Neuron (in vitro differentiated cells): ENCODE data around the gene TMPO.
A peak's percentile ranks its signal among the peaks of the same experiment; 100 is the strongest.
"Not testable (repeated sequence)": the region's sequence is repeated elsewhere in the genome, so short reads cannot be mapped to it uniquely, and the experiment has no call there.

Experiments
- H2AFZ ChIP-seq: one replicate; pipeline ENCODE4 v1.6.1; 2013; ENCODE audit warnings: low read depth, mild to moderate bottlenecking, inconsistent platforms, low read length, moderate library complexity
- H3K27me3 ChIP-seq: one replicate; pipeline ENCODE4 v1.6.1; 2013; ENCODE audit warnings: low read length; ENCODE audit not compliant: insufficient read depth
- H3K36me3 ChIP-seq: one replicate; pipeline ENCODE4 v1.6.1; 2013; ENCODE audit warnings: low read length; ENCODE audit not compliant: insufficient read depth
- H3K4me1 ChIP-seq: one replicate; pipeline ENCODE4 v1.6.1; 2013; ENCODE audit warnings: low read length; ENCODE audit not compliant: insufficient read depth
- H3K4me3 ChIP-seq: 2 replicates; pipeline ENCODE4 v1.5.1; 2013; ENCODE audit warnings: mild to moderate bottlenecking, low read length, moderate library complexity
- H3K9me3 ChIP-seq: one replicate; pipeline ENCODE4 v1.6.1; 2013; ENCODE audit warnings: low read length

TMPO gene, protein sequence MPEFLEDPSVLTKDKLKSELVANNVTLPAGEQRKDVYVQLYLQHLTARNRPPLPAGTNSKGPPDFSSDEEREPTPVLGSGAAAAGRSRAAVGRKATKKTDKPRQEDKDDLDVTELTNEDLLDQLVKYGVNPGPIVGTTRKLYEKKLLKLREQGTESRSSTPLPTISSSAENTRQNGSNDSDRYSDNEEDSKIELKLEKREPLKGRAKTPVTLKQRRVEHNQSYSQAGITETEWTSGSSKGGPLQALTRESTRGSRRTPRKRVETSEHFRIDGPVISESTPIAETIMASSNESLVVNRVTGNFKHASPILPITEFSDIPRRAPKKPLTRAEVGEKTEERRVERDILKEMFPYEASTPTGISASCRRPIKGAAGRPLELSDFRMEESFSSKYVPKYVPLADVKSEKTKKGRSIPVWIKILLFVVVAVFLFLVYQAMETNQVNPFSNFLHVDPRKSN

DNA sequence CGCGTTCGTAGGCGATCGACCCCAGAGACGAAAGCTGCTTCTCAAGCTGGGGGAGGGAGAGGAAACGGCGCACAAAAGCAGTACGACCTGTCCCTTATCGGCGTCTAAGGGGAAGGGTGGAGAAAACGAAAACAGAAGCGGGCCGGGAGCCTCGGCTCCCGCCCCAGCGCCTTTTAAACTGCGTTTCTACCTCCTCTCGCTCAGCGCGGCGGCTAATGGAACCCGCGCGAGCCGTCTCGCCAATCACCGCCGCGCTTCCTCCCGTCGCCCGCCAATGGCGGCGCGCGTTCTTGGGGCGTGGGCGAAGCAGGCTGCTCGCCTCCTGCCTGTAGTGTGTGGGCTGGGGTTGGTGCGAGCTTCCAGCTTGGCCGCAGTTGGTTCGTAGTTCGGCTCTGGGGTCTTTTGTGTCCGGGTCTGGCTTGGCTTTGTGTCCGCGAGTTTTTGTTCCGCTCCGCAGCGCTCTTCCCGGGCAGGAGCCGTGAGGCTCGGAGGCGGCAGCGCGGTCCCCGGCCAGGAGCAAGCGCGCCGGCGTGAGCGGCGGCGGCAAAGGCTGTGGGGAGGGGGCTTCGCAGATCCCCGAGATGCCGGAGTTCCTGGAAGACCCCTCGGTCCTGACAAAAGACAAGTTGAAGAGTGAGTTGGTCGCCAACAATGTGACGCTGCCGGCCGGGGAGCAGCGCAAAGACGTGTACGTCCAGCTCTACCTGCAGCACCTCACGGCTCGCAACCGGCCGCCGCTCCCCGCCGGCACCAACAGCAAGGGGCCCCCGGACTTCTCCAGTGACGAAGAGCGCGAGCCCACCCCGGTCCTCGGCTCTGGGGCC lies at the start of gene TMPO:
Gene TMPO, plus strand, starts transcription at position 304 of the 824 bp plus-strand sequence. Its CDS starts 278 bp downstream, at position 582.
- peaks cover 20% of the 10 kb centered on the region for H3K4me1 ChIP-seq
- peak within 1 kb of the TSS; percentile 79 for H2AFZ ChIP-seq
- H3K36me3 ChIP-seq, result peaks cover 6% of the 10 kb centered on the region
- H3K4me3 ChIP-seq, result peak within 1 kb of the TSS; percentile 86
- no peaks in the 10 kb centered on the region for H3K27me3 ChIP-seq
- H3K9me3 ChIP-seq, result no peaks in the 10 kb centered on the region

DNA sequence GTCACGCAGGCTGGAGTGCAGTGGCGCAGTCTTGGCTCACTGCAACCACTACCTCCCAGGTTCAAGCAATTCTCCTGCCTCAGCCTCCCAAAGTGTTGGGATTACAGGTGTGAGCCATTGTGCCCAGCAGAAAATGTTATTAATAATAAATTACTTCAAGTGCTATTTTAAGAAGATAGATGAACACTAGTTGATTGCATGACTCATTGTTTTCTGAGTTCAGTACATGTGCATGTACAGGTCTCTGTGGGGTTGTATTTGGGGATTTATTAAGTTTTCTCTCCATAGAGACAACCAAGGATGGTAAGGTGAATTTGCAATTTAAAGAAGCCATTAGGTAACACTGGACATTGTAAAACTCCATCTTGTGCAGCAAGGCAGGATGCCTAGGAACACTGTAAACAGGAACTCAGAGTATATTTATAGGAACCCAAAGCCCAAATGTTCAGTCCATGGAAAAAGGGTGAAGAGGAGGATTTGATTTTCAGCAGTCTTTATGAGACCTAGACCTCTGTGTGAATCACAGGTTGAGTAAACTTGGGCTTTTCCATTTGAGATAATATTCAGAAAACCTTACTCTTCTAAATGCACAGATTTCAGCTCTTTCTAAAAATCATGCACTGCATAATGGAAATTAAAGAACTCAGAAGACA lies 49.3 kb upstream of the TMPO start:
- Histone ChIP-seq H3K27me3 (no peaks in the 10 kb centered on the region), H3K36me3 (no peaks in the 10 kb centered on the region), H2AFZ (no peak overlapping the region), H3K9me3 (no peaks in the 10 kb centered on the region), H3K4me3 (no peak overlapping the region), H3K4me1 (no peaks in the 10 kb centered on the region)

DNA sequence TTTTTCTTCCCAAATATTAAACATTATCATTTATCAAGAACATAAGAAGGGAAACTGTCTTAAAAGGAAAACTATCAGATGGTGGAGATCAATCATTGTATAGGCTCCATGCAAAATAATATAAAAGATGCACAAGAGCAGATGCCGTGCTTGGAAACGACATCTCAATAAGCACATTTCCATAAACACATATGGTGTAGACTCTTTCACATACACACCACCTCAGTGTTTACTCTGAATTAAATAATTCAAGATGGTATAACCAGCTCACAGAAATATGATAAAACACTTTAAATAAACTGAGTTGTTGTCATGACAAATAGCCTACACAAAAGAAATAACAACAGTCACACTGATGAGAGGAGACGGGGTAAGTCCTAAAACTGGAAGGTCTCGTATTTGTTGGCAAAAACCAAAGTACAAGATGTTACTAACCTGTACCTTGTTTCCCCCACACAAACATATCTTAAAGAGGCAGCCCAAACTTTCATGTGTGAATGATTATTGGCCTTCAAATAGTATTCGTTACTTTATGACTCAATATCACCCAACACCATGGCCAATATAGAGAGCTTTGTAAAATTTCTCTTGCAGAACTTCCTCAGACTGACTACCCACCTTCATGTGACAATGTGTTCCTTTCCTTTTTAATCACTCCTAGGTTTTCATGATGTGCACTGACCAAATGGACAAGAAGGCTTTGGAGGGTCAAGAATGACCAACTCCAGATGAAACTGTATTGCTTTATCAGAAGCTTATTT lies 48.6 kb upstream of the TMPO start:
- Histone ChIP-seq H3K36me3 (no peaks in the 10 kb centered on the region), H3K4me1 (no peaks in the 10 kb centered on the region), H2AFZ (no peak overlapping the region), H3K4me3 (no peak overlapping the region), H3K9me3 (no peaks in the 10 kb centered on the region), H3K27me3 (no peaks in the 10 kb centered on the region)

DNA sequence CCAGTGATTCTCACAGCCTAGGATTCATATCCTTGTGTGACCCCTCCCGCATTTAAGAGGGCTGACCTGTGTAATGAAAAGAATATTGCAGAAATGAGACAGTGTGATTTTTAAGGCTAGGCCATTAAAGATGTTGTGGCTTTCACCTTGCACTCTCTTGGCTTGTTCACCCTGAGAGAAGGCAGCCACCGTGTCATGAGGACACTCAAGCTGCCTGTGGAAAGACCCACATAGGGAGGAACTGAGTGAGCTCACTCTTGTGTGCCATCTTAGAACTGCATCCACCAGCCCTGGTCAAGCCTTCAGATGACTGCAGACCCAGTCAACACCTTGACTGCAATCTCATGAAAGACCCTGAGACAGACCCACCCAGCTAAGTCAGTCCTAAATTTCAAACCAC lies 46.3 kb upstream of the TMPO start:
- H3K27me3 ChIP-seq, result no peaks in the 10 kb centered on the region
- no peaks in the 10 kb centered on the region for H3K9me3 ChIP-seq
- H2AFZ ChIP-seq, result no peak overlapping the region
- H3K36me3 ChIP-seq, result no peaks in the 10 kb centered on the region
- no peaks in the 10 kb centered on the region for H3K4me1 ChIP-seq
- no peak overlapping the region for H3K4me3 ChIP-seq

DNA sequence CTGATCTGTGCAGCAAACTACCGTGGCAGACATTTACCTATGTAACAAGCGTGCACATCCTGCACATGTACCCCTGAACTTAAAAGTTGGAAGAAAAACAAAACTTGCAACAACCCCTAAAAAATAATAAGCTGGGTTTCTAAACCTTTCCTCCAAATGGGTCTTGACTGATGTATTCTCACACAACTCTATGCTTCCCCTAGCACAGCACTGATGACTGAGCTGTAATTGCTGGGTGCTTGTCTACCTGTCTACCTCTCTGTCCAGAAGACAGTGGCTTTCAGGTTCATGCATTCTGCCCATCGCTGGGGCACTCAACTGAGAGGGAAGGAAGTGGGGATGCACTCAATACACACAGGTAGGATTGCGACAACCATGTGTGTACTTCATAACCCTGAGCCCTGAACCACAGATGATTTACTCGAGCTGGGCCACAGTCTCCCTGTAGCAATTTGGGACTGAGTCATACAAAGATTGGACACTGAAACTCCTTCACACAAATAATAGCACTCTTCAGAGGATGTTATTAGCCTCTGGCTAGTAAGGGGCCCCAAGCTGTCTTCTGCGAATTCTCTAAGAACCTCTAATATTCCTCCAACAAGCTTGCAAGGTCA lies 44.8 kb upstream of the TMPO start:
- H3K4me3 ChIP-seq, result no peak overlapping the region
- no peak overlapping the region for H2AFZ ChIP-seq
- no peaks in the 10 kb centered on the region for H3K36me3 ChIP-seq
- no peaks in the 10 kb centered on the region for H3K27me3 ChIP-seq
- no peaks in the 10 kb centered on the region for H3K9me3 ChIP-seq
- H3K4me1 ChIP-seq, result no peaks in the 10 kb centered on the region

DNA sequence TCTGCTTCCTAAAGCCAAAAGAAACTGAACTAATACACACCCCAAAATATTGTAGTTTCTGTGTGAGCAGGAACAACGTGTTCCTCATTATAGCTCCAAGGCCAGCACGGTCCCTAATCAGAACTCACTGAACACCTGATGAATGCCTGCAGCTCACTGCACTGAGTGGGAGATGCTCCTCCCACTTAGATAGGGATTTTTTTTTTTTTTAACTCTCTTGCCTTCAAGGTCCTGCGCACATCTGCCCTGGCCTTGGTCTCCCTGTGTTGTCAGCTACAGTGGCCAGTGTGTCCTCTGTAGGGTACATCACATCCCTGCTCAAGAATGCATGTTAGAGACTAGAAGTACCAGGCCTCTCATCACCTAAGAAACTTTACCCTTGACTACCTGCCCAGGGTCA lies 44.3 kb upstream of the TMPO start:
- no peak overlapping the region for H2AFZ ChIP-seq

DNA sequence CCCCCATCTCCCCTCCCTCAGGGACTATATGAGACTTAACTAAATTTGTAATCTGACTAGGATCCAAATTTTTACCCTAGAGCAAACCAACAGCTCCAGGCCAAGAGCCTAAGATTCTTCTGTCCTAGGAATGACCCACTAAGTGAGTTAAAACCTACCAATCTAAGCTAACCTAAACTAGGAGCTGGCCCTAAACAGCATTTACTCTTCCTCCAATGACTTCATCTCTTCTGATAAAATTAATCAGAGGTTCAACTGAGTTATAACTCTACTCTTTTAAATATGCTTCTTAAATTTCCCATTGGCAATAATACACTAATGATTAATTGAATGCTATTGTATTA lies 39.9 kb upstream of the TMPO start:
- Histone ChIP-seq H3K4me1 (no peaks in the 10 kb centered on the region), H3K4me3 (no peak overlapping the region), H2AFZ (no peak overlapping the region), H3K27me3 (no peaks in the 10 kb centered on the region), H3K36me3 (no peaks in the 10 kb centered on the region), H3K9me3 (no peaks in the 10 kb centered on the region)

More for the DNA sequence above, 44.3 kb upstream of the TMPO start:
- no peaks in the 10 kb centered on the region for H3K9me3 ChIP-seq
- no peaks in the 10 kb centered on the region for H3K36me3 ChIP-seq
- no peaks in the 10 kb centered on the region for H3K4me1 ChIP-seq
- H3K27me3 ChIP-seq, result no peaks in the 10 kb centered on the region
- no peak overlapping the region for H3K4me3 ChIP-seq

DNA sequence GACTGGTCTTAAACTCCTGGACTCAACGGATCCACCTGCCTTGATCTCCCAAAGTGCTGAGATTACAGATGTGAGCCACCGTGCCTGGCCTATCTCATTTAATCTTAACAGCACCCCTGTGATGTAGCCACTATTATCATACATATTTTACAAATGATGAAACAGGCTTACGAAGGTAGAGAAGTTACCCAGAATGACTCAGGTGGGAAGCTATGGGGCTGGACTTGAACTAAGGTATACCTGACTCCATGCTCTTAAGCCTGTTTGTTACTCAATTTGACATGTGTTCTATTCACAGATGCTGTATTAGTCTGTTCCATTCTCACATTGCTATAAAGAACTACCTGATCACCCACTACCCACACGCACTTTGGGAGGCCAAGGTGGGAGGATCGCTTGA lies 36.8 kb upstream of the TMPO start:
- H3K36me3 ChIP-seq, result no peaks in the 10 kb centered on the region
- H2AFZ ChIP-seq, result no peak overlapping the region
- H3K4me3 ChIP-seq, result no peak overlapping the region
- H3K9me3 ChIP-seq, result no peaks in the 10 kb centered on the region
- no peaks in the 10 kb centered on the region for H3K27me3 ChIP-seq
- no peaks in the 10 kb centered on the region for H3K4me1 ChIP-seq

DNA sequence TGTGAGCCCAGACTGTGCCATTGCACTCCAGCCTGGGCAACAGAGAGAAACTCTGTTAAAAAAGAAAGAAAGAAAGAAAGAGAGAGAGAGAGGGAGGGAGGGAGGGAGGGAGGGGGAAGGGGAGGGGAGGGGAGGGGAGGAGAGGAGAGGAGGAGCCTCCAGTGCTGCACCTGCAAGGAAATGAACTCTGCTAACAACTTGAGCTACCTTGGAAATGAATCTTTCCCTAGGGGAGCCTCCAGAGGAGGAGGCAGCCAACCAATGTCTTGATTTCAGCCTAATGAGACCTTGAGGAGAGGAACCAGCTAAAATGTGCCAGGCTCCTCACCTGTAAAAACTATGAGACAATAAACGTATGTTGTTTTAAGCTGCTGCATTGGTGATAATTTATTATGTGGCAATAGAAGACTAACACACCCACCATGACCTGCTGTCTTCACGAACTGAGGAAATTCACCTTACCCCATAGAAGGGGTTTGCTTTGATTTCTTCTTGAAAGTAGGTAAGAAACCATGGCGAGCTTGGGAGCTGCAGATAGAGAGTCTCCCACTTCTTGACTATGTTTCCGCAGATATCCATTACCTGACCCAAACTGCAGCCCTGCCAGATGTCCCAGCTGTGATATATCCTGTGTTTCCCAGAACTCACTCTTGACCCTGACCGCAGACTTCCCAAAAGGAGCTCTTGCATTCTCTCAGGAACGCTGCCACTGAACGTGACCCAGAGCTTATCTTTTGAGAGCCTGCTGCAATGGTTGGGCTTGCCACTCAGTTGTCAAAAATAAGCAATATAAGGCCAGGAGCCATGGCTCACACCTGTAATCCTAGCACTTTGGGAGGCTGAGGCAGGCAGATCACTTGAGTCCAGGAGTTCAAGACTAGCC lies 31.5 kb upstream of the TMPO start:
- no peaks in the 10 kb centered on the region for H3K36me3 ChIP-seq
- no peaks in the 10 kb centered on the region for H3K9me3 ChIP-seq
- no peak overlapping the region for H2AFZ ChIP-seq
- no peak overlapping the region for H3K4me3 ChIP-seq
- no peaks in the 10 kb centered on the region for H3K27me3 ChIP-seq
- H3K4me1 ChIP-seq, result no peaks in the 10 kb centered on the region

DNA sequence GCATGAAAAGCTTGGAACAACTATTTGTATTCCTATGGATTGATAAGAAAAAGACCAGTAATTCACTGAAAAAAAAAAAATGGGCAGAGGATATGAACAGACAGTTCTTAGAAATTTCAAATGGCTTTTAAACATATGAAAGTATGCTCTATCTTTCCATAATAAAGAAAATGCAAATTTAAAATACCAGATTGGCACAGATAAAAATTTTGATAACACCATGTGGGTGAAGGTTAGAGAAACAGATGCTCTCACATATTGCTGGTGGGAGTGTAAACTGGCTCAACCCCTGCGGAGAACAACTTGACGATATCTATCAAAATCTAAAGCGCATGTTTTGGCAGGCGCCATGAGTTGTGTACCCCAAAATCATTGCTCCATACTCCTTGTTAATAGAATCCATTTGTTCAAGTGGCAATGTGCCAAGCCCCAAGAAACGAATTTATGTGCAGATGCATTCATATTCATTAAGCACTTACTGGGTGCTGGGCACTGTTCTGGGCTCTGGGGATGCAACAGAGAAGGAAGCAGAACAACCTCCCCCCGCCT lies 29.5 kb upstream of the TMPO start:
- peaks cover 6% of the 10 kb centered on the region for H3K4me1 ChIP-seq
- no peaks in the 10 kb centered on the region for H3K36me3 ChIP-seq
- no peak overlapping the region for H2AFZ ChIP-seq
- no peaks in the 10 kb centered on the region for H3K9me3 ChIP-seq
- no peaks in the 10 kb centered on the region for H3K27me3 ChIP-seq
- no peak overlapping the region for H3K4me3 ChIP-seq

DNA sequence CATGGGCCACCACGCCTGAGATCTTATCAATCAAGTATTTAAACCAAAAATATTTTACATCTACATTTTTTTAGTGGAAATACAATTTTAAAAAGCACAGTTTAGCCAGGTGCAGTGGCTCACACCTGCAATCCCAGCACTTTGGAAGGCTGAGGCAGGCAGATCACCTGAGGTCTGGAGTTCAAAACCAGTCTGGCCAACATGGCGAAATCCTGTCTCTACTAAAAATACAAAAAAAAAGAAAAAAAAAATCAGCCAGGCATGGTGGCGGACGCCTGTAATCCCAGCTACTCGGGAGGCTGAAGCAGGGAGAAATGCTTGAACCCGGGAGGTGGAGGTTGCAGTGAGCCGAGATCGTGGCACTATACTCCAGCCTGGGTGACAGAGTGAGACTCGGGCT lies 27.0 kb upstream of the TMPO start:
- H3K4me1 ChIP-seq, H3K36me3 ChIP-seq, H3K9me3 ChIP-seq, H2AFZ ChIP-seq, H3K4me3 ChIP-seq, H3K27me3 ChIP-seq: not testable (repeated sequence)
